HEK293 (cell line): ENCODE results near the gene MBD3L1.

Experiments used
- BCL11A ChIP-seq: fragments of 450-650 bp; formaldehyde crosslinking; IDR thresholded peaks from 2 replicates; pipeline ENCODE4 v1.5.1; 2016; ENCODE audit warnings: low read depth, missing biosample characterization, missing genetic modification characterization
- CTCF ChIP-seq: fragments of 450-650 bp; formaldehyde crosslinking; IDR thresholded peaks from 2 replicates; pipeline ENCODE4 v1.5.1; 2016; ENCODE audit warnings: missing biosample characterization, missing genetic modification characterization
- KLF16 ChIP-seq: fragments of 450-650 bp; formaldehyde crosslinking; IDR thresholded peaks from 2 replicates; pipeline ENCODE4 v1.5.1; 2017; ENCODE audit warnings: missing biosample characterization, missing genetic modification characterization
- KLF9 ChIP-seq: fragments of 450-650 bp; formaldehyde crosslinking; IDR thresholded peaks from 2 replicates; pipeline ENCODE4 v1.5.1; 2016; ENCODE audit warnings: missing biosample characterization, missing genetic modification characterization, low read depth
- YY1 ChIP-seq: fragments of 450-650 bp; formaldehyde crosslinking; IDR thresholded peaks from 2 replicates; pipeline ENCODE4 v1.5.1; 2018; ENCODE audit warnings: missing biosample characterization, missing genetic modification characterization
- ZBTB1 ChIP-seq: fragments of 450-650 bp; formaldehyde crosslinking; IDR thresholded peaks from 2 replicates; pipeline ENCODE4 v1.5.1; 2016; ENCODE audit warnings: missing biosample characterization, missing genetic modification characterization
- ZBTB26 ChIP-seq: fragments of 450-650 bp; formaldehyde crosslinking; optimal IDR thresholded peaks from 2 replicates; pipeline ENCODE3; 2016; ENCODE audit warnings: missing biosample characterization, mild to moderate bottlenecking, missing genetic modification characterization
- ZFP37 ChIP-seq: fragments of 450-650 bp; formaldehyde crosslinking; IDR thresholded peaks from 2 replicates; pipeline ENCODE4 v1.5.1; 2016; ENCODE audit warnings: missing biosample characterization, missing genetic modification characterization
- ZNF362 ChIP-seq: fragments of 450-650 bp; formaldehyde crosslinking; IDR thresholded peaks from 2 replicates; pipeline ENCODE4 v1.5.1; 2016; ENCODE audit warnings: missing biosample characterization, missing genetic modification characterization
- ZNF423 ChIP-seq: fragments of 450-650 bp; formaldehyde crosslinking; IDR thresholded peaks from 2 replicates; pipeline ENCODE4 v1.5.1; 2016; ENCODE audit warnings: missing biosample characterization, missing genetic modification characterization
- ZNF585B ChIP-seq: fragments of 450-650 bp; formaldehyde crosslinking; IDR thresholded peaks from 2 replicates; pipeline ENCODE4 v1.5.1; 2016; ENCODE audit warnings: missing biosample characterization, missing genetic modification characterization
- ZNF792 ChIP-seq: fragments of 450-650 bp; formaldehyde crosslinking; IDR thresholded peaks from 2 replicates; pipeline ENCODE4 v1.5.1; 2016; ENCODE audit warnings: missing biosample characterization, missing genetic modification characterization
- ZXDB ChIP-seq: fragments of 450-650 bp; formaldehyde crosslinking; IDR thresholded peaks from 2 replicates; pipeline ENCODE4 v1.5.1; 2016; ENCODE audit warnings: missing biosample characterization, missing genetic modification characterization

DNA sequence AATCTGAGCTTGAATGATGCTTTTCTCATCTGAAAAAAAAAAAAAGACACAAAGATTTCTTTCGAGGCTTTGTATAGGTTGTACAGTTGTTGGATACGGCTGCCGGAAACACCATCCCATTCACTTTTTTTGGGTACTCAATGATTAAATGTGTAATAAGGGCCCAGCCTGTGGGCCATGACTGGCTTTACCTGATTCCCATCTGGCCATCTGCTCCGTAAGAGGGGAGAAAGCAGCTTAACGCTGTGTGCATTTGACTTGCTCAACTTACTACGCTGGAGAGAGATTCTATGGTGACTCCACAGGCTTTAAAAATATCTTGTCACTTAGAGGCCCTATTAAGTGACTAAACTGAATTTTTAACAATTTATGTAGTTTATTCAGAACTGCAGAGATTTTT, 804 bp upstream of the MBD3L1 start:
- no peak for TF ChIP-seq CTCF (tag by site-specific recombination)
- TF ChIP-seq ZNF423 (tag by site-specific recombination), result no peak
- TF ChIP-seq KLF16 (tag by site-specific recombination), result no peak
- TF ChIP-seq YY1 (tag by site-specific recombination), result no peak
- no peak for TF ChIP-seq KLF9 (tag by site-specific recombination)
- TF ChIP-seq ZBTB26 (tag by site-specific recombination), result no peak
- no peak for TF ChIP-seq ZBTB1 (tag by site-specific recombination)
- no peak for TF ChIP-seq BCL11A (tag by site-specific recombination)
- no peak for TF ChIP-seq ZNF362 (tag by site-specific recombination)
- no peak for TF ChIP-seq ZNF792
- no peak for TF ChIP-seq ZNF585B (tag by site-specific recombination)
- TF ChIP-seq ZXDB (tag by site-specific recombination), result no peak
- no peak for TF ChIP-seq ZFP37 (tag by site-specific recombination)
